SK-N-SH treated with all-trans-retinoic acid at 6 μM for 48 hours (cell line): Measurements from ENCODE around the gene MT1F.

Experiments
- BACH2 ChIP-seq: fragments of 250-450 bp; sonication (Bioruptor Pico); IDR thresholded peaks from 2 replicates; pipeline ENCODE4 v1.9.0; 2021; ENCODE audit warnings: mild to moderate bottlenecking, borderline replicate concordance
- CREB5 ChIP-seq: fragments of 250-450 bp; sonication (Bioruptor Pico); IDR thresholded peaks from 2 replicates; pipeline ENCODE4 v1.5.1; 2020; ENCODE audit warnings: low read depth, mild to moderate bottlenecking, moderate library complexity
- ESRRG ChIP-seq: fragments of 250-450 bp; sonication (Bioruptor Pico); IDR thresholded peaks from 2 replicates; pipeline ENCODE4 v1.6.1; 2021; ENCODE audit warnings: mild to moderate bottlenecking
- ISL1 ChIP-seq: fragments of 250-450 bp; sonication (Bioruptor Pico); IDR thresholded peaks from 2 replicates; pipeline ENCODE4 v2.1.2; 2022; ENCODE audit warnings: mild to moderate bottlenecking, moderate library complexity
- OSR1 ChIP-seq: fragments of 250-450 bp; sonication (Bioruptor Pico); IDR thresholded peaks from 2 replicates; pipeline ENCODE4 v1.8.0; 2022; ENCODE audit warnings: moderate library complexity, mild to moderate bottlenecking, inconsistent platforms
- PATZ1 ChIP-seq: fragments of 250-450 bp; sonication (Bioruptor Pico); IDR thresholded peaks from 2 replicates; pipeline ENCODE4 v1.8.0; 2020; ENCODE audit warnings: mild to moderate bottlenecking, moderate library complexity, borderline replicate concordance
- PPARA ChIP-seq: fragments of 250-450 bp; sonication (Bioruptor Pico); IDR thresholded peaks from 2 replicates; pipeline ENCODE4 v1.5.0; 2020; ENCODE audit warnings: mild to moderate bottlenecking, borderline replicate concordance
- RARB ChIP-seq: fragments of 250-450 bp; sonication (Bioruptor Pico); IDR thresholded peaks from 2 replicates; pipeline ENCODE4 v1.8.0; 2021; ENCODE audit warnings: mild to moderate bottlenecking, moderate library complexity
- TCF4 ChIP-seq: fragments of 250-450 bp; sonication (Bioruptor Pico); IDR thresholded peaks from 2 replicates; pipeline ENCODE4 v1.8.0; 2021; ENCODE audit warnings: mild to moderate bottlenecking, moderate library complexity, borderline replicate concordance
- ZC3H10 ChIP-seq: fragments of 250-450 bp; sonication (Bioruptor Pico); IDR thresholded peaks from 2 replicates; pipeline ENCODE4 v1.5.1; 2021; ENCODE audit warnings: mild to moderate bottlenecking, moderate library complexity
- ZFP3 ChIP-seq: fragments of 250-450 bp; sonication (Bioruptor Pico); IDR thresholded peaks from 2 replicates; pipeline ENCODE4 v1.5.0; 2020; ENCODE audit warnings: mild to moderate bottlenecking, moderate library complexity
- ZNF565 ChIP-seq: fragments of 450-650 bp; formaldehyde crosslinking; conservative IDR thresholded peaks from 2 replicates; pipeline ENCODE4 v1.5.0; 2020; ENCODE audit warnings: low read depth, mild to moderate bottlenecking, moderate library complexity
- ZNF70 ChIP-seq: fragments of 450-650 bp; formaldehyde crosslinking; IDR thresholded peaks from 2 replicates; pipeline ENCODE4 v1.5.0; 2020; ENCODE audit warnings: mild to moderate bottlenecking, moderate library complexity
- ZNF8 ChIP-seq: fragments of 450-650 bp; formaldehyde crosslinking; IDR thresholded peaks from 2 replicates; pipeline ENCODE4 v1.5.0; 2020; ENCODE audit warnings: mild to moderate bottlenecking, moderate library complexity

- TF ChIP-seq OSR1 (CRISPR knock-in tag) (no peak), PATZ1 (CRISPR knock-in tag) (no peak), ESRRG (CRISPR knock-in tag) (no peak), ZNF8 (CRISPR knock-in tag) (no peak), ZNF70 (CRISPR knock-in tag) (no peak), ISL1 (CRISPR knock-in tag) (no peak), CREB5 (CRISPR knock-in tag) (no peak), RARB (CRISPR knock-in tag) (no peak), TCF4 (CRISPR knock-in tag) (no peak), BACH2 (CRISPR knock-in tag) (no peak), ZNF565 (no peak), PPARA (CRISPR knock-in tag) (no peak), ZC3H10 (no peak), ZFP3 (CRISPR knock-in tag) (no peak)
Observed at GRCh38 chr16:56618138-56618537, 39.6 kb upstream of the MT1F start.
